GF-D8 (cell line): ENCODE results near the gene PLXNA4.

Source experiments
- DNase-seq: peaks from one replicate; lab custom pipeline; 2025; lab: John Stamatoyannopoulos, UW

PLXNA4 gene

GRCh38 chr7:132531562-132531961 is 44.7 kb downstream of the PLXNA4 start:
- no peak for DNase-seq

GRCh38 chr7:132528695-132529094 is 47.6 kb downstream of the PLXNA4 start:
- no peak for DNase-seq

- DNase-seq = no peak
These were observed 48.5 kb downstream of the PLXNA4 start for GRCh38 chr7:132527467-132528410.

- no peak for DNase-seq
These were observed 50.0 kb downstream of the PLXNA4 start for GRCh38 chr7:132526111-132526740.

- no peak for DNase-seq
These were observed 54.8 kb downstream of the PLXNA4 start for GRCh38 chr7:132521423-132521822.

- DNase-seq = no peak
These were observed 55.5 kb downstream of the PLXNA4 start for GRCh38 chr7:132520591-132521280.

- DNase-seq = no peak
These were observed 56.3 kb downstream of the PLXNA4 start for GRCh38 chr7:132519936-132520335.

GRCh38 chr7:132518839-132519173 is 57.5 kb downstream of the PLXNA4 start:
- no peak for DNase-seq

GRCh38 chr7:132518102-132518838 is 58.0 kb downstream of the PLXNA4 start:
- DNase-seq = no peak

- no peak for DNase-seq
These were observed 60.0 kb downstream of the PLXNA4 start for GRCh38 chr7:132516042-132516840.

- no peak for DNase-seq
These were observed 61.1 kb downstream of the PLXNA4 start for GRCh38 chr7:132515181-132515580.

- no peak for DNase-seq
These were observed 61.8 kb downstream of the PLXNA4 start for GRCh38 chr7:132514430-132514829.

GRCh38 chr7:132511921-132512320 is 64.3 kb downstream of the PLXNA4 start:
- no peak for DNase-seq

GRCh38 chr7:132511387-132511786 is 64.9 kb downstream of the PLXNA4 start:
- DNase-seq = no peak

- DNase-seq = no peak
These were observed 66.6 kb downstream of the PLXNA4 start for GRCh38 chr7:132509643-132510042.

- no peak for DNase-seq
These were observed 67.4 kb downstream of the PLXNA4 start for GRCh38 chr7:132508724-132509353.

- DNase-seq = no peak
These were observed 71.4 kb downstream of the PLXNA4 start for GRCh38 chr7:132504852-132505251.

GRCh38 chr7:132504071-132504470 is 72.2 kb downstream of the PLXNA4 start:
- DNase-seq = no peak

- DNase-seq = no peak
These were observed 72.9 kb downstream of the PLXNA4 start for GRCh38 chr7:132503415-132503814.

GRCh38 chr7:132501956-132502355 is 74.3 kb downstream of the PLXNA4 start:
- no peak for DNase-seq
